Smooth muscle cell (in vitro differentiated cells): ENCODE data around the gene FMR1. TPM values are rescaled to one million over a fixed set of nuclear protein-coding genes. Genes with fewer than 3 reads are reported as not detected.

Source experiments
- DNase-seq: peaks from one replicate; lab custom pipeline; 2025; ENCODE audit not compliant: unreplicated experiment; lab: John Stamatoyannopoulos, UW
- H2AFZ ChIP-seq: fragments of 200-600 bp; sonication (generic); 2 replicates; pipeline ENCODE4 v1.6.0; 2016; ENCODE audit warnings: antibody characterized with exemption, low read depth, mild to moderate bottlenecking
- H3F3A ChIP-seq: fragments of 200-600 bp; sonication (generic); 2 replicates; pipeline ENCODE4 v1.6.0; 2017; ENCODE audit warnings: antibody characterized with exemption, low read depth
- H3K27ac ChIP-seq: fragments of 200-600 bp; sonication (generic); 2 replicates; pipeline ENCODE4 v1.5.1; 2016; ENCODE audit warnings: low read depth, mild to moderate bottlenecking
- H3K27me3 ChIP-seq: fragments of 200-600 bp; sonication (generic); 2 replicates; pipeline ENCODE4 v1.6.1; 2016; ENCODE audit warnings: low read depth, mild to moderate bottlenecking
- H3K36me3 ChIP-seq: fragments of 200-600 bp; sonication (generic); 2 replicates; pipeline ENCODE4 v1.5.1; 2016; ENCODE audit warnings: low read depth
- H3K4me1 ChIP-seq: fragments of 200-600 bp; sonication (generic); 2 replicates; pipeline ENCODE4 v1.5.1; 2016; ENCODE audit warnings: low read depth
- H3K4me2 ChIP-seq: fragments of 200-600 bp; sonication (generic); 2 replicates; pipeline ENCODE4 v1.6.0; 2016; ENCODE audit warnings: mild to moderate bottlenecking
- H3K4me3 ChIP-seq: fragments of 200-600 bp; sonication (generic); 2 replicates; pipeline ENCODE4 v1.5.1; 2016; ENCODE audit warnings: mild to moderate bottlenecking
- H3K79me2 ChIP-seq: fragments of 200-600 bp; sonication (generic); 2 replicates; pipeline ENCODE4 v1.6.0; 2016; ENCODE audit warnings: low read depth, mild to moderate bottlenecking
- H3K9ac ChIP-seq: fragments of 200-600 bp; sonication (generic); 2 replicates; pipeline ENCODE4 v1.6.0; 2016; ENCODE audit warnings: low read depth
- H3K9me3 ChIP-seq: fragments of 200-600 bp; sonication (generic); replicated peaks from 2 replicates; pipeline ENCODE4 v1.5.1; 2016; ENCODE audit warnings: low read depth
- H4K20me1 ChIP-seq: fragments of 200-600 bp; sonication (generic); 2 replicates; pipeline ENCODE4 v1.6.0; 2016; ENCODE audit warnings: low read depth
- CTCF ChIP-seq: fragments of 200-600 bp; sonication (generic); IDR thresholded peaks from 2 replicates; pipeline ENCODE4 v1.5.1; 2017; ENCODE audit warnings: borderline replicate concordance, mild to moderate bottlenecking, antibody characterized with exemption; ENCODE audit not compliant: insufficient read depth, poor library complexity, severe bottlenecking
- WGBS: methylation state at CpG from one replicate; pipeline ENCODE4 v1.1.7; 2016; ENCODE audit warnings: low lambda C conversion rate; 5-methylcytosine and 5-hydroxymethylcytosine counted together
- polyA plus RNA-seq: library from polyadenylated mRNA; unstranded; fragments of >200 nt; fragmentation: Nextera tagmentation; extraction: Ambion mirVana; gene quantifications from 2 replicates; pipeline ENCODE4 v1.2.1, GENCODE V29; 2016
- total RNA-seq: library from RNA; depleted of rRNA; stranded (reverse); fragments of >200 nt; gene quantifications from 2 replicates; pipeline ENCODE4 v1.2.3, GENCODE V29; 2014

Gene FMR1
- total and polyA plus RNA-seq, 2 experiments from 2014 or later = 13.9 to 52.2 TPM

- no peak overlapping the region for H3K9ac ChIP-seq
- H3K27me3 ChIP-seq = no peaks in the 10 kb centered on the region
- no peaks in the 10 kb centered on the region for H4K20me1 ChIP-seq
- H3F3A ChIP-seq = no peaks in the 10 kb centered on the region
- no peak for TF ChIP-seq CTCF
- WGBS = 69% methylated on average over 5 of the region's 5 CpGs
- H2AFZ ChIP-seq = no peak overlapping the region
- no peak overlapping the region for H3K27ac ChIP-seq
- DNase-seq = no peak
- H3K9me3 ChIP-seq = no peaks in the 10 kb centered on the region
- no peaks in the 10 kb centered on the region for H3K36me3 ChIP-seq
- no peaks in the 10 kb centered on the region for H3K4me1 ChIP-seq
- no peak overlapping the region for H3K4me3 ChIP-seq
- H3K4me2 ChIP-seq = no peak overlapping the region
- no peaks in the 10 kb centered on the region for H3K79me2 ChIP-seq
Measured at GRCh38 chrX:147877726-147878125, 34.0 kb upstream of the FMR1 start.

- 52% methylated on average over 2 of the region's 2 CpGs for WGBS
- H3K9ac ChIP-seq = no peak overlapping the region
- no peaks in the 10 kb centered on the region for H3F3A ChIP-seq
- TF ChIP-seq CTCF = no peak
- H3K4me3 ChIP-seq = no peak overlapping the region
- H3K27ac ChIP-seq = no peak overlapping the region
- H3K4me1 ChIP-seq = no peaks in the 10 kb centered on the region
- no peaks in the 10 kb centered on the region for H3K36me3 ChIP-seq
- no peak overlapping the region for H3K4me2 ChIP-seq
- no peaks in the 10 kb centered on the region for H4K20me1 ChIP-seq
- H2AFZ ChIP-seq = no peak overlapping the region
- H3K79me2 ChIP-seq = no peaks in the 10 kb centered on the region
- H3K9me3 ChIP-seq = no peaks in the 10 kb centered on the region
- no peaks in the 10 kb centered on the region for H3K27me3 ChIP-seq
- no peak for DNase-seq
Measured at GRCh38 chrX:147884958-147885357, 26.8 kb upstream of the FMR1 start.

- Histone ChIP-seq H2AFZ (no peak overlapping the region), H3K4me1 (no peaks in the 10 kb centered on the region), H3K27me3 (no peaks in the 10 kb centered on the region), H3F3A (no peaks in the 10 kb centered on the region), H3K9ac (no peak overlapping the region), H3K4me3 (no peak overlapping the region), H3K4me2 (no peak overlapping the region), H3K36me3 (no peaks in the 10 kb centered on the region), H3K79me2 (no peaks in the 10 kb centered on the region), H3K9me3 (no peaks in the 10 kb centered on the region), H3K27ac (no peak overlapping the region), H4K20me1 (no peaks in the 10 kb centered on the region)
- 47% methylated on average over 1 of the region's 1 CpG for whole genome bisulfite sequencing
- no peak for TF ChIP-seq CTCF
- DNase-seq = no peak
Measured at GRCh38 chrX:147890756-147891155, 21.0 kb upstream of the FMR1 start.

- H3K4me1 ChIP-seq = no peaks in the 10 kb centered on the region
- no peak overlapping the region for H2AFZ ChIP-seq
- no peak for TF ChIP-seq CTCF
- DNase-seq = no peak
- H3K27me3 ChIP-seq = no peaks in the 10 kb centered on the region
- no peak overlapping the region for H3K9ac ChIP-seq
- no peaks in the 10 kb centered on the region for H3K36me3 ChIP-seq
- H4K20me1 ChIP-seq = no peaks in the 10 kb centered on the region
- H3K4me2 ChIP-seq = peak overlapping the region; percentile 25
- H3K9me3 ChIP-seq = no peaks in the 10 kb centered on the region
- H3K4me3 ChIP-seq = no peak overlapping the region
- no peaks in the 10 kb centered on the region for H3F3A ChIP-seq
- H3K27ac ChIP-seq = no peak overlapping the region
- no peaks in the 10 kb centered on the region for H3K79me2 ChIP-seq
- WGBS = 56% methylated on average over 1 of the region's 1 CpG
Measured at GRCh38 chrX:147891896-147892295, 19.8 kb upstream of the FMR1 start.
